ENCODE results near the gene OR5AU1.

OR5AU1 gene

DNA sequence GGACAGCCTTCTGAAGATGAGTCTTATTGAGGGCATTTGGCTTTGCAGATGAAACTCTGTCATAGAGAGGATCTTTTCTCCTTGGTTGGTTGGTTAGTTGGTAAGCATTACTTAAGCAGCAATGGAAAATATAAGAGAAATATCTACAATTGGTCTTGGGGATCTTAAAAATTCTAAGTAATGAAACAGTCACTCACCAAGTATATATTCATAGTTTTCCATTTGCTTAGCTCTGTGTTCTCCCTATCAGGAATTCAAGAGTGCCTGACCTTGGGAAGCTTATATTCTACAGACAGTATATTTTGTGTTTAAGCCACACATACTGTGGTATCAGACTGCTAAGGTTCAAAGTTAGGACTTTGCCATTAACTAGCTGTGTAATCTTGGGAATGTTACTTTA lies at the start of gene OR5AU1:
Gene OR5AU1 (minus strand): TSS at position 101 of the 400 bp plus-strand sequence. CDS start 191 bp downstream, outside the sequence.
- no peak for DNase-seq

DNA sequence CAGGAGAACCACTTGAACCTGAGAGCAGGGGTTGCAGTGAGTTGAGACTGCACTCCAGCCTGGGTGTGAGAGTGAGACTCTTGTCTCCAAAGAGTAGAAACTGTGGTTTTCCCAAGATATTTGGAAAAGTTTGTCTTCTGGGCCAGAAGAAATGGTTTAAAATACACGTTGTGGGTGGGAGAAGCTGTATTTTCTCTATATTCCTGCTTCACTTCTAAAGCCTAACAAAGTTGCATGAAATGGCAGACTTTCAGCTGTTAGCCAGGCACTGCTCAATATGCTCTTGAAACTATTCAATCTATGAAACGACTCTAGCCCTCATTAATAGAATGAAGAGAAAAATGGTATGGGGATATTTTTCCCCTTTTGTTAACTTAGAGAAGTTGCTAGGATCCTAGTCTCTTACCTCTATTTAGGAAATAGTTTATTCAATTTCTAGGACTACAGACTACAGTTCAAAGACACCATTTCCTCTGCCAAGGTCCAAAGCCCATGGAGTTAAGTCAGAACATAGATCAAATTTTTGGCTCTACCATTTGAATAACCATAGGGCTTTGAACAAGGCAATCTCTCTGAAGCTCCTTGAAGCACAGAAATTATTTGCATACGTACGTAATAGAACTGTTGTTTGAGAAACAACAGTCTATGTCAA lies 49.3 kb upstream of the OR5AU1 start:
- no peak for DNase-seq

DNA sequence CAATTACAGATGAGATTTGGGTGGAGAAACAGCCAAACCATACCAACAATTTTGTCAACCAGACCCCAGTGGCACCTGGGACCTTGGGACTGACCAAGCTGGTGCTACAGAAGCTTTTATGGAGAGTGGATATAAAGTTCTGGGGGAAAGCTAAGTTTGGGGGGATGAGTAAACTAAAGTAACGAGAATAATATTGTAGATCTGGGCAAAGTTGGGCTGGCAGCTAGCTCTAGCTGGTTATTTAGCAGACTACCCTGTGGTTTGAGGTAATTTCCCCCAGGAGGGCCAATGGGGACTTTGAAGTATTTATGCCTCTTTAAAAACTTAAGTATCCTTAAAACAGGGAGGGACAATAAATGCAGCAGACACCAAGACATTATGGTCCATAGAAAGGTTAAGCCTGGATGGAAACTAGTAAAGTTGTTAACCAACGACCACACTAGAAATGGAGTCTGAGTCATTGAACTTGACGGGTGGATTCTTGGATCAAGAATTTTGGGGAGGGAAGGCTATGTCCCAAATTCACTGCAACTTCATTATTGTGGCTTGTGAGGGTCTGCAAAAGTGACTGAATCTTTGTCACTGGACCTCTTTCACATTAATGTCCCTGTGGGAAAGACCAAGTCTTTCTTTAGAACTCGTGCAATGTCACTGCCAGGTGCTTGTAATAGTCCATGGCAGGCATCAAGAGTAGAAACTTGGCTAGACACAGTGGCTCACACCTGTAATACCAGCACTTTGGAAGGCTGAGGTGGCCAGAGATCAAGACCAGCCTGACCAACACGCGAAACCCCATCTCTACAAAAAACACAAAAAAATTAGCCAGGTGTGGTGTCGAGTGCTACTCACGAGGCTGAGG lies 48.5 kb upstream of the OR5AU1 start:
- DNase-seq, result no peak

DNA sequence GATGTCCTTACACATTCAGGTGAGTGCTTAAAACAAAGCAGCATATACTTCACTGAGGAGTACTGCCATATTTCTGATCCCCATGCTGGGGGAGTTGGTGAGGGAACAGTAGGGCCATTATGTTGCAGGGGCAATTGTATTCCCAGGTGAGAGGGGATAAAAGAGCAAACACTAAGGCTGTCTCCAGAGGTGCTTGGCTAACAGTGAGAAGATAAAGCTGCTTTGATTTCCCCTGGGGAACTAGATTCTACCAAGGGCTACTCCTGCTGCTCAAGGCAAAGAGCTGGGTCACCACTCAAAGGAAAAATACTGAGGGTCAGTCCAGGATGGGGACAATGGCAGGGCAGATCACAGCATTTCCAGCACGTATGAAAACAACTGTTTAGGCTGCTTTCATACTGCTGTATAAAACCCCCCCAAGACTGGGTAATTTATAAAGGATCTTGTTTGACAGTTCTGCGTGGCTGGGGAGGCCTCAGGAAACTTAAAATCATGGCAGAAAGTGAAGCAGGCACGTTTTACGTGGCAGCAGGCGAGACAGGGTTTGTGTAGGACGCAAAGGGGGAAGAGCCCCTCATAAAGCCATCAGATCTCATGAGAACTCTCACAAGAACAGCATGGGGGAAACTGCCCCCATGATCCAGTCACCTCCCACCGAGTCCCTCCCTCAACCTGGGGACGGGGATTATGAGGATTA lies 47.8 kb upstream of the OR5AU1 start:
- no peak for DNase-seq

DNA sequence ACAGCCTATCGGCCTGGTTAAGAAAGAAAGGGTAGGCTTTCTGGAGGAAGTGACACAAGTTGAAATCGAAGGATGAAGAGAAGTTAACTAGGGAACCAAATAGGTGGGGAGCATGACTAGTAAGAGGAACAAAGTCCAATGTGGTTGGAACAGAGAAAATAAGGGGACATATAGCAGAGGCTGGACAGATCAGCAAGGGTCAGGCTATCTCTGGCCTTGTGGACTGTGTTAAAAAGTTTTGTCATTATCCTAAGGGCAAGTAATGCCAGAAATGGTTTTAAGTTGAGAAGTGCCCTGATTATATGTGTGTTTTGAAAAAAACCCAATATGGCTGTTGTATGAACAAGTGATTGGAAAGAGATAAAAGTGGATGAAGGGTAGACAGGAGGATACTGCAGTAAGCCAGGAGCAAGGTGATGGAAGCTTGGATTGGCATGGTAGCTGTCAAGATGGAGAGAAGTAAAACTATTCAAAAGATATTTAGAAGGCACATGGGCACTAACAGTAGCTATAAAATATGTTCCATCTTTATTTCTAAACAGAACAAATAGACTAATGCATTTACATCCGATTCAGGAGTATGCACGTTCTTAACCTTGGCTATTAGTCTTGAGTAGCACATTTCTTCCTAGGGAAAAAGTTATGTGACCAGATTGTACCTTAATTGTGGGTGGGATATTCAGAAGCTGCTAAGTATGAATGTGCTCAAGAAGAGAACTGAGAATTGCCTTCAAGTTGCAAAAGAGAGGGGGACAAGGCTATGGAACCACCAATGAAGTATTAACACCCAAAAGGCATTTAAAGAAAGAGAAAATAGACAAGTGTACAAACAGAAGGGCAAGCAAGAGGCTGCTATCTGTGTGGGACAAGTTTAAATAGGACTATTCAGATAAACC lies 46.8 kb upstream of the OR5AU1 start:
- no peak for DNase-seq

DNA sequence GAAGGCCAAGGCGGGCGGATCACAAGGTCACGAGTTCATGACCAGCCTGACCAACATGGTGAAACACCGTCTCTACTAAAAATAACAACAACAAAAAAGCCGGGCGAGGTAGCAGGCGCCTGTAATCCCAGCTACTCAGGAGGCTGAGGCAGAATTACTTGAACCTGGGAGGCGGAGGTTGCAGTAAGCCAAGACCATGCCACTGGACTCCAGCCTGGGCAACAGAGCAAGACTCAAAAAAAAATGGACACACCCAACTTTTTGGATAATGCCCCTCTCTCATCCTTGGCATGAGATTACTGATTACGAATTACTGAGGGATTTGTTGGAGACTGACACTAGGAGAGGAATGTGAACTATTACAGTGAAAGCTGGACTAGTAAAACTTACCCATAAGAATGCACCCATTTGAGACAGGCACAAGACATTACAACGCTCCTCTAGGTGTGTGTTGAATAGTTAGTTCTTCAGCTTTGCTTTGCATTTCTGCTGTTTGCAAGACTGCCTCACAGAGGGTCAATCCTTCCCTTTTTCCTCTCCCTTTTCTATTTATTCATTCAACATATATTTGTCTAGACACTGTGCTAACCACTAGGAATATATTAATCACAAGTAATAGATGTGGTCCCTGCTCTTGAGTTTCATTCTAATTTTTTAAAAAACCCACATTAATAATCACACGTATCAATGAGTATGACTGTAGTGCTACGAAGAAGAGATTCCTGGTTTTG lies 46.0 kb upstream of the OR5AU1 start:
- DNase-seq, result no peak

DNA sequence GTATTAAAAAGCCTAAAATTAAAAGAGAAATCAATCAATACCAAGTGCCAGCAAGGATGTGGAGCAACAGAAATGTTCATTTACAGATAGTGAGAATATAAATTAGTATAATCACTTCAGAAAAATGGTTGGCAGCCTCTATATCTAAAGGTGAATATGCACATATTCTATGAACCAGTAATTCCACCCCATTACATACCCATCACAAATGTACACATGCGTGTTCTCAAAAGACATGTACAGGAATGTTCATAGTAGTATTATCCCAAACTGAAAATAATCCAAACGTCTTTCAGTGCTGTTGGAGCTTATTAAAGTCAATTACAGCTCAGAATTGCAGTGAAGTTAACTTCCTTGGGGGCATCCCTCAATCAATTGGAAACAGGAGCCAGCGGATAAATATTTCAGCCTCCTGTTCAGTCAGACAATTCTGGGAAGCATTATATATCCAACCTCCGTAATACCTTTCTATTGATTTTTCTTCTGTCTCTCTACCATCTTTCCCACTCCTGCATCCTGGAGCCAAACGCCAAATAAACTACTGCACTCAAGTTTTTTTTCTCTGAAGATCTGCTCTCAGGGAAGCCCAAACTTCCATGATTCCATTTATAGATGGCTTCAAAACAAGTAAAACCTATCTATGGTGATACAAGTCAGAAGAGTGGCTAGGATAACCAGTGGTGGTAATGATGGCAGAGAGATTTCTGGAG lies 45.0 kb upstream of the OR5AU1 start:
- DNase-seq, result no peak

DNA sequence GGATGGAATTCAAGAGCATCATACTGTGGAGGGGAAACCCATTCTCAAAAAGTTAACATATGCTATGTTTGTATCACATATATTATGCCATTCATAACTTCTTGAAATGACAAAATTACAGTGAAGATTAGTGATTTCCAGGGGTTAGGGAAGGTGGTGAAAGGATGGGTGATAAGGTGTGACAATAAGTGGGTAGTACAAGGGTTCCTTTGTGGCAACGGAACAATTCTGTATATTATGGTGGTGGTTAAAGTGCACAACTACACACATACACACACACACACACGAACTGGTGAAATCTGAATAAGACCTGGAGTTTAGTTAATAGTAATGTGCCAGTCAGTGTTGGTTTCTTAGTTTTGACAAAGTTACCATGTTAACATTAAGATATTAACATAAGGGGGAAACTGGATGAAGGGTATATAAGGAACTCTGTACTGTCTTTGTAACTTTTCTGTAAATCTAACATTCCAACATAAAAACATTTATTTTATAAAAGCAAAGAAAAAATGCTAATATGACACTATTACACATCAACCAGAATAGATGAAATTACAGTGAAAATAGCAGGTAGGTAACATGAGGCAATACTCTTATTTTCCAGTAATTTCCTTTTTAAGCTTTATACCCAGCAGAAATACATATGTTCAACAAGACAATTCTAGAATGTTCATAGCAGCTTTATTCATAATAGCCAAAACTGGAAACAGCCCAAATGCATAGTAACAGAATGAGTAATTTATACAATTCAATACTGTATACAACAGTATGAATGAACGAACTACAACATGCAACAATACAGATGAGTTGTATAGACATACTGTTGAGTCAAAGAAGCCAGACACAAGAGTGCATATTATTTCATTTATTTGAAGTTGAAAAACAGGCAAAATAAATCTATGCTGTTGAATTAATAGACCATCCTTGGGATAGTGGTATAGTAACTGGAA lies 44.0 kb upstream of the OR5AU1 start:
- DNase-seq, result no peak

DNA sequence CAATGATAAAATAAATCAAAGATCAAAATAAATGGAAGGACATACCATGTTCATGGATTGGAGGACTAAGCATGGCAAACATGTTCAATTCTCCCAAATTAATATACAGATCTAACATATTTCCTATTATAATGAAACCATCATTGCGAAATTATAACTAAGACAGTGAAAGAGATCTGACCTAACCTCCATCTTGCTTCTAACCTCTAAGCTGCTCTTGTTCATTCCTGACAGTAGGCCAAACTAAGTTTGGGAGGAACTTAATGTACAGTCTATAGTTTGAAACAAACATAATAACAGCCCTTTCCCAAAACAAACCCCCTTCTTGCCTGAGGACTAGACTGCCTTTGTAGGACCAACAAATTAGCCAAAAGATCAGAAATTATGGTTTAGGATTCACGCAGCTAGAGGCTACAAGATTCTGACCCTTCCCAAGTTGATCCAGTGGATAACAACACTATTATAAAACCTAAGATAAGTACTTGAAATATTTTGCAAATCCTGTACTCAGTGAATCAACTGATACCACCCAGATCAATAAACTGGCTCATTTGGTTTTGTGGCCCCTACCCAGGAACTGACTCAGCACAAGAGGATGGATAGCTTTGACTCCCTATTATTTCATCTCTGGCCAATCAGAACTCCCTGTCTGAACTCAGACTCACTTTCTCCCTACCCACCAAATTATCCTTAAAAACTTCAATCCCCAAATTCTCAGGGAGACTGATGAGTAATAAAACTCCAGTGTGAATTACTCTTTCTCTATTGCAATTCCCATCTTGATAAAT lies 41.7 kb upstream of the OR5AU1 start:
- DNase-seq, result no peak

DNA sequence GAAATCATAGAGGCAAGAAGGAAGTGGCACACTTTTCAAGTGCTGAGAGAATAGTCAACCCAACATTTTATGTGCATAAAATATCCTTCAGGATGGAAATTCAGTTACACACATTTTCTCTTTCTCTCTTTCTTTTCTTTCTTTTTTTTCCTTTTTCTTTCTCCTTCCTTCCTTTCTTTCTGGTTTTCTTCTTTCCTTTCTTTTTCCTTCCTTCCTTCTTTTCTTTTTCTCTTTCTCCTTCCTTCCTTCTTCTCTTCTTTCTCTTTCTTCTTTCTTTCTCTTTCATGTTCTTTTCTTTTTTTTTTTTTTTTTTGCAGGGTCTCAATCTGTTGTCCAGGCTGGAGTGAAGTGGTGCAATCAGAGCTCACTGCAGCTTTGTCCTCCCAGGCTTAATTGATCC lies 38.7 kb upstream of the OR5AU1 start:
- DNase-seq, result no peak

DNA sequence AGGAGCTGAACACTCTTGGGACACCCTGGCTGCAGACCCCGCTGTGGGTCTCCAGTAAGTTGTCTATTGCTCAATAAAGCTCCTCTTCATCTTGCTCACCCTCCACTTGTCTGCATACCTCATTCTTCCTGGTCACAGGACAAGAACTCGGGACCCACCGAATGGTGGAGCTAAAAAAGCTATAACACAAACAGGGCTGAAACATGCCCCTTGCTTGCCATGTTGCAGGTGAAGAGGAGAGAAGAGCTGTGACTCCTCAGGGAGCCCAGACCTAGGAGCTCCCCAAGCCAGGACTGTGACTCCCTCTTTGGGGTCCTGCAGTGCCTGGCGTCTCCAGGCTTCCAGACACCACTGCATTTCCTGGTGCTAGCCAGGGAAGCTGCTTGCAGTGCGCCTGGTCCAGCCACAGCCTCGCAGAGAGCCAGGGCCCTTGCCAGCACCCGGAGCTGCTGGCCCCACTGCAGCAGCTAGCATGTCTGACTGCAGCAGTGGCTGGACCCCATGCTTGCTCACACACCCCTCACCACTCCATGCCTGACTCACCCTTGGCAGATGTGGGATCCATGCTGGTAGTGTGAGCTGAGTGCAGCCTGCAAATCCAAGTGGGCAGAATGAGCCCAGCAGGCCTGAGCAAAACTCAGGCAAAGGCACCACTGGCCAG lies 37.1 kb upstream of the OR5AU1 start:
- DNase-seq, result no peak

DNA sequence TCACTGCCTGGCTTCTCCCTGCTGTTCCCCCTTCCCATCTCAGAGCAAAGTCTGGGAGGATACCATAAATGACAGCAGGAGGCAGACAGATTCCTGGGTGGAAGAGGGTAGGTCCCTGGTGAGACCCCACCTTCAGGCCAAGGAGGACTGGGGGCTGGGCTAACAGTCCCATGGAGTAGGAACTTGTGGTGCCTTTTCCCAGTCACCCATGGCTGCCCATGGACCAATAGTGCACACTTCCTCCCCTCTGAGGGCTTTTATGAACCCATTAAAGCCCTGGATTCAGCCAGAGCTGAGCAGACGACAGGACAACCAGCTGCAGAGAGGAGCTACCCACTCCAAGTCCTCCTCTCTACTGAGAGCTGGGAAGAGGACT lies 36.6 kb upstream of the OR5AU1 start:
- DNase-seq, result no peak

DNA sequence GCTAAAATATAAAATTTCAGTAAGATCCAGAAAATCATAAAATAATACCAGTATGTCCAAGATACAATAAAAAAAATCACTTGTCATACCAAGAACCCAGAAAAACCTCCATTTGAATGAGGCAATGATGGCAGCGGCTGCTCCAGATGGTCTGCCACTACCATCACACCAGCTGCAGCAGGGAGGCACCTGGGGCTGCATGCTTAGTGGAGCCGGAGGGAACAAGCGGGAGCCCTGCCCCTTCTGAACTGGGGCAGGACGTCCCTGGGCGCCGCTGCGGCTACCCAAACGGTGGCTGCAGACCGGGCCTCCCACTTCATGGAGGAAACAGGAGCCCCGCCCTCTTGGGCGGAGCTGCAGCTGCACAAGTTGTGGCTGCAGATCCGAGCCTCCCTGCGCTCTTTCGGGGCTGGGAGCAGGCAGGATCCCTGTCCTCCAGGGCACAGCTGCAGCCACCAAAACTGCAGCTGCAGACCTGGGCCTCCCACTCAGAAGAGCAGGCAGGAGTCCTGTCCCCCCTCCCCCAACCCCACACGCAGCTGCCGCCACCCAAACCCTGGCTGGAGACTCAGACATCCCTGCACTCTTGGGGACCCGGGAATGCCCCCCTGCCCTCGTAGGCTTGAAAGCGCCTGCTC lies 36.1 kb upstream of the OR5AU1 start:
- DNase-seq, result peak; percentile 69

DNA sequence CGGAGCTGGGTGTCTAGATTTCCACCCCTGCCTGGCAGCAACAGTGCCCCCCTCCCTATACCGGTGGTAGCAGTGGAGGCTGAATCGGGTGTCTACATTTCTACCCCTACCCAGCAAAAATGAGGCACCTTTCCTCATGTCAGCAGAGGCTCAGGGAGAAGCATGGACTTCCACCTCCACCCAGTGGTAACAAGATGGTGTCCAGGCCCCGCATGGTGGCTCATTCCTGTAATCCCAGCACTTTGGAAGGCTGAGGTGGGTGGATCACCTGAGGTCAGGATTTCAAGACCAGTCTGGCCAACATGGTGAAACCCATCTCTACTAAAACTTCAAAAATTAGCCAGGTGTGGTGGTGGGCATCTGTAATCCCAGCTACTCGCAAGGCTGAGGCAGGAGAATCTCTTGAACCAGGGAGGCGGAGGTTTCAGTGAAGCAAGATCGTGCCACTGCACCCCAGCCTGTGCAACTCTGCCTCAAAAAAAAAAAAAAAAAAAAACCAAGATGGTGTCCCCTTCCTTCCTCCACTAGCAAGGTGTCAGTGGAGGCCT lies 35.5 kb upstream of the OR5AU1 start:
- DNase-seq, result no peak

DNA sequence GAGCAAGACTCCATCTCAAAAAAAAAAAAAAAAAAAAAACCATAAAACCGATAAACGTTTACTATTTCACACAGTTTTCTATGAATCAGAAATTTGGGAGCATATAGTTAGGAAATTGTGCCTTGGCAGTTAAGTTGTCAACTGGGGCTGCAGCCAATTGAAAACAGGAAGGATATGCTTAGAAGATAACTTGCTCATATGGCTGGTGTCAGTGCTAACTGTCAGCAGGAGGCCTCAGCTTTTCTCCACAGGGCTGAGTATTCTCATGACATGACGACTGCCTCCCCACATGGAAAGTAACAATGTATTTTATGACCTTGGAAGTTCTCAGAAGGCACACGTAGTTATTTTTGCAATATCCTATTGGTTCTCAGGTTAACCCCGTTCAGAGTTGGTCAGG lies 29.6 kb upstream of the OR5AU1 start:
- no peak for DNase-seq

DNA sequence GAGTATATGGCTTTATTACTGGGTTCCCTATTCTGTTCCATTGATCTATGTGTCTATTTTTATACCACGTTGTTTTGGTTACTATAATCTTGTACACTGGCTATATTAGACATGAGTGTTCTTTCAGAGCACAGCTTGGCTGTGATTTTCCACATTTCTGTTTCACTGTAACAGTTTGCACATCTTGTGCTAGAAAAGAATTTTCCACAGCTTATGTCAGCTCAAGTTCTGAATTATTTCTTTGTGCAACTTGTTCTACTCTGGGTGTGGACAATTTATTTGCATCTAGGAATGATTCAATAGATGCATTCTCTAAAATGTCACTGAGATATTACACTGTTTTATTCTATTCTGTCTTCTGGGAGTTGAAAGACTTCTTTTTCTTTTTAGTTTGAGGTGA lies 28.4 kb upstream of the OR5AU1 start:
- DNase-seq, result no peak

DNA sequence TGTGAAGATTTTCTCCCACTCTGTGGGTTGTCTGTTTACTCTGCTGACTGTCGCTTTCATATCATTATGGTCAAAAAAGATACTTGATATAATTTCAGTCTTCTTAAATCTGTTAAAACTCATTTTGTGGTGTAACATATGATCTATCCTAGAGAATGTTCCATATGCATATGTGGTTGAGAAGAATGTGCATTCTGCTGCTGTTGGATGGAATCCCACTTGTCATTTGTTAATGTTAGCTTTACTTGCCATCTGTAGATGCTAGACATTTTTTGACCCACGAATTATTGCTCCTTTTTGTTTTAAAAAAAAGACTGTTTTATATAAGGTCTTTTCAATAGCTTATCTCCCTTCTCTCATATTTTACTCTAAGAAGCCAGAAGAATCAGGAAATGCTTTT lies 26.3 kb upstream of the OR5AU1 start:
- no peak for DNase-seq

DNA sequence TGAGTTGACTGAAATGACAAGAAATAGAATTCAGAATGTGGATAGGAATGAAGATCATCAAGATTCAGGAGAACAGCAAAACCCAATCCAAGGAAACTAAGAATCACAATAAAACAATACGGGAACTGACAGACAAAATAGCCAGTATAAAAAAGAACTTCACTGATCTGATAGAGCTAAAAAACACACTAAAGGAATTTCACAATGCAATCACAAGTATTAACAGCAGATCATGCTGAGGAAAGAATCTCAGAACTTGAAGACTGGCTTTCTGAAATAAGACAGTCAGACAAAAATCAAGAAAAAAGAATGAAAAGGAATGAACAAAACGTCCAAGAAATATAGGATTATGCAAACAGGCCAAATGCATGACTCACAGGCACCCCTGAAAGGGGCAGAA lies 15.3 kb upstream of the OR5AU1 start:
- no peak for DNase-seq
